Fibroblast of the conjunctiva (primary cell): ENCODE measurements around the gene RNF166.

ENCODE experiments used
- DNase-seq: peaks from one replicate; pipeline ENCODE4 v3.0.0-alpha.2; 2010; ENCODE audit warnings: low read depth

RNF166 gene

GRCh38 chr16:88652762-88653063, 53.5 kb downstream of the RNF166 start:
- no peak for DNase-seq

GRCh38 chr16:88651989-88652761, 54.0 kb downstream of the RNF166 start:
- no peak for DNase-seq

- DNase-seq = no peak
Observed at GRCh38 chr16:88651276-88651988, 54.8 kb downstream of the RNF166 start.

- DNase-seq = peak; percentile 18
Observed at GRCh38 chr16:88650749-88651275, 55.4 kb downstream of the RNF166 start, which contains the start of gene CYBA. Gene CYBA (minus strand): TSS chr16:88651053. CDS start chr16:88651013, 40 bp downstream.

DNA sequence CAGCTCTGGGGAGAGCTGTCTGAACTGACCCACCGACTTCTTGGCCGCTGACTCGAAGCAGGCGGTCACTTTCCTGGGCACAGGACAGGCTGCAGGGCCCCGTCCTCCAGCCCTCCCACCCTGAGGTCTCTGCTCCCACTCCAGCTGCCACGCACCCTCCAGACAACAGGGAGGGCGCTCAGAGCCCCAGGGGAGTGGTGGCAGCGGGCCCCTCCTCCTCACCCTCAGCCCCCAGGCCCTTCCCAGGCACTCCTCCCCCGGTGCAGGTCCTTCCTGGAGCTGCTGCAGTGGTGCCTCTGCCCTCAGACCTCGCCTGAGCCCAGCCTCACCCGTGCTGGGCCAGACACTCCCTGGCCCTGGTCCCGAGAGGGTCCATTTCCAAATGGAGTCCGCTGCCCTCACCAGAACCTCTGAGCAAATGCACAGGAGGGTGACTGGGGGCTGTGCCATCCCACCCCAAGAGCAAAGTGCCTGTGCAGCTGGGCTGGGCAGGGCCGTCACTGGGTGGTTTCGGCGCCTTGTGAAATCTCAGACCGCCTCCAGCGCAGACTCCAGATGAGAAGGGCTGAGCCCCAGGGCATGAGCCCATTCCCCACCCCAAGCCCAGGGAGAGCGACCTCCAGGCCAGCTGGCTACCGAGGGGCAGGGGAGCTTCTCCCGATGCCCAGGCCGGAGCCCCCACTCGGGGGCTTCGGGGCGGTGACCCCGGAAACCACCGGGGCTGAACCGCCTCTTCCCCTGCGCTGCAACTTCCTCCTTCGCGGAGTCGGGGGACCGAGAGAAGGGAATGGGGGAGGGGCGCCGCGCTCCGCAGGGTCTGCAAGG, 56.1 kb downstream of the RNF166 start:
- DNase-seq = no peak

GRCh38 chr16:88649195-88649923, 56.8 kb downstream of the RNF166 start:
- DNase-seq = no peak

- DNase-seq = no peak
Observed at GRCh38 chr16:88647178-88648070, 58.8 kb downstream of the RNF166 start.
